Cerebellar nuclear complex (tissue), 1 donor: ENCODE results near the gene TAPBP.
A peak's percentile ranks its signal among the peaks of the same experiment; 100 is the strongest.
"Not testable (repeated sequence)": the region's sequence is repeated elsewhere in the genome, so short reads cannot be mapped to it uniquely, and the experiment has no call there.

ENCODE experiments used
- DNase-seq, 2 experiments: peaks; one replicate each; lab custom pipeline; 2025; lab: John Stamatoyannopoulos, UW

TAPBP gene

DNA sequence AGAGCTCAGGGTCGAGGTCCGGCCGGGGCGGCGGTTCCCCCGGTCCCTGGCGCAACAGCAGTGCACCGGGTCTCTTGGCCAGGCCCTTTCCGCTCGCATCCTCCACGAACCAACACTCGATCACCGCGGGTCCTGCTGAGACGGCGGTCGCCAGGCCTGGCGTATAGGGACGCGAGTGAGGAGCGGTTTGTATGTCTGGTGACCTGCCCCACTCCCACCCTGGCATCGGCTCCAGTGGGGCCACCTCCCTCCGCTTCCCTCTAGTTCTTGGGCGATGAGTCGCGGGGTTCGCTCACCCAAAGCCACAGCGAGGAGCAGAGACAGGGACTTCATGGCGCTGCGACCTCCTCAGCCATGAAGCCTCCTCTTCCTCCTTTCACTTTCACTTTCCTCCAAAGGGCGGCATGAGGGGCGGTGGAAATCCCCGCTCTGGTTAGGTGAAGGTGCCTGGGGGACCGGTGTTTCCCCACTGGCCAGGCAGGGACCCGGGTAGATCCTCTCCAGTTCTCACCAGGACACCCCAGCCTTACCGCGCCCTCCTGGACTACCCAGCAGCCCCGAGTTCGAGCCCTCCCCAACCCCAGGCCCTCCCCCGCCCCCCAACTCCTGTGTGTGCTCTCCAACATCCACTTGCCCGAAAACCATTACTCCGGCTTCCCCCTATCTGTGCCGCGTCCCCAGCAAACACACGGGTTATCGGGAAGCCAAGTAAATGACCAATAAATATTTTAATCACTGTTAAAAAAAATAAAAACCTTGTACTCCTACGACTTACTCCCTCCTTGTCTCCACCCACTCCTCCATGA lies at the start of gene TAPBP:
Gene TAPBP (minus strand): TSS at position 370 of the 806 bp plus-strand sequence. CDS start 37 bp downstream, at position 333.
- DNase-seq: no peak

DNA sequence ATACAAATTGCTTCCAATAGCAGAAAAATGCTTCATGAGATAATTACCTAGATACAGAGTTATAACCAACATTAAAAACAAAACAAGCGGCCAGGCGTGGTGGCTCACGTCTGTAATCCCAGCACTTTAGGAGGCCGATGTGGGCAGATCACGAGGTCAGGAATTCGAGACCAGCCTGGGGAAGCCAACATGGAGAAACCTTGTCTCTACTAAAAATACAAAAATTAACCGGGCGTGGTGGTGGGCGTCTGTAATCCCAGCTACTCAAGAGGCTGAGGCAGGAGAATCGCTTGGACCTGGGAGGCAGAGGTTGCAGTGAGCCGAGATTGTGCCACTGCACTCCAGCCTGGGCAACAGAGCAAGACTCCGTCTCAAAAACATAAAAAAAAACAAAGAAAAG lies 49.6 kb upstream of the TAPBP start:
- DNase-seq: not testable (repeated sequence)

DNA sequence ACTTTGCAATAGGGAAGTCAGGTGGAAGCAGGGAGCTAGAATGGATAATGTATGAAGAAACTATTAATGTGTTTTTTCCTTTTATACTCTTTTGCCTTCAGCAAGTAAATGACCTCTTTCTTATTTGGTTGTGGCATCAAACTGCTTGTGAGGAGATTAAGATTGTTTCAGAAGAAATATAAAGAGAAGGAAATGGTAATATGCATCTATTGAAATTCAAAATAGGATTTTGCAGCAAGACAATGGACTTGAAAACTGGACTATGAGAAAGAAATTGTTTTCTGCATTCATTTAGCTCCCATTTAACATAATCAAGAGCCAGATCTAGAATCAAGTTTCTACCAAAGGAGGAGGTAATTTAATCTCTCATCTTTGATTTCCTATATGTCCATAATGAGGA lies 45.5 kb upstream of the TAPBP start:
- DNase-seq: no peak

DNA sequence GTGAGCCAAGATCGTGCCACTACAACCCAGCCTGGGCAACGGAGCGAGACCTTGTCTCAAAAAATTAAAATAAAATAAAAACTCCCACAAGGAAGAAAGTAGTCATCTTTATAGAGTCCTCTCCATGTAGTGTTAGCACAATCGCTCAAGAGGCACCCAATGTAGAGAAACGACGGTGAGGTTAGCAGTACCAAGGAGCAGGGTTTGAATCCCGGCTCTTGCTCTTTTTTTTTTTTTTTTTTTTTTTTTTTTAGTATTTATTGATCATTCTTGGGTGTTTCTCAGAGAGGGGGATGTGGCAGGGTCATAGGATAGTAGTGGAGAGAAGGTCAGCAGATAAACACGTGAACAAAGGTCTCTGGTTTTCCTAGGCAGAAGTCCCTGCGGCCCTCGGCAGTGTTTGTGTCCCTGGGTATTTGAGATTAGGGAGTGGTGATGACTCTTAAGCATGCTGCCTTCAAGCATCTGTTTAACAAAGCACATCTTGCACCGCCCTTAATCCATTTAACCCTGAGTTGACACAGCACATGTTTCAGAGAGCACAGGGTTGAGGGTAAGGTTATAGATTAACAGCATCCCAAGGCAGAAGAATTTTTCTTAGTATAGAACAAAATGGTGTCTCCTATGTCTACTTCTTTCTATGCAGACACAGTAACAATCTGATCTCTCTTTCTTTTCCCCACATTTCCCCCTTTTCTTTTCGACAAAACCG lies 43.4 kb upstream of the TAPBP start:
- DNase-seq: not testable (repeated sequence)

DNA sequence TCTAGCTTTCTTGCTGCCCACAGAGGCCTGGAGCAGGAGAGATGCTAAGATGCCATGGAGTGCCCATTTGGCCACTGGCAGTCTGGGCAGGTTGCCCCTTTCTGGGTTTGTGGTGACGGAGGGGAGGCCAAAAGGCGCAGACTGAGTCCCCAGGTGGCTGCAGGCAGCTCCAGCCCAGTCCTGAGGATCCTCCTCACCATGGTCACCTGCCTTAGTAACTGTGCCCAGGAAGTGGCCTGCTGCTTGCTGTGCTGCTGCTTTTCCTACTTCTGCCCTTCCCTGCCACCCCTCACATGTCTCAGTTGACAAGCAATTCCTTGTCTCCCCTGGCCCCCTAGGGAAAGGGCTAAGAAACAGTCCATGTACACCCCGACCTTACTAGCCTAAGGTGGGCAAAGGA lies 42.4 kb upstream of the TAPBP start:
- no peak for DNase-seq

DNA sequence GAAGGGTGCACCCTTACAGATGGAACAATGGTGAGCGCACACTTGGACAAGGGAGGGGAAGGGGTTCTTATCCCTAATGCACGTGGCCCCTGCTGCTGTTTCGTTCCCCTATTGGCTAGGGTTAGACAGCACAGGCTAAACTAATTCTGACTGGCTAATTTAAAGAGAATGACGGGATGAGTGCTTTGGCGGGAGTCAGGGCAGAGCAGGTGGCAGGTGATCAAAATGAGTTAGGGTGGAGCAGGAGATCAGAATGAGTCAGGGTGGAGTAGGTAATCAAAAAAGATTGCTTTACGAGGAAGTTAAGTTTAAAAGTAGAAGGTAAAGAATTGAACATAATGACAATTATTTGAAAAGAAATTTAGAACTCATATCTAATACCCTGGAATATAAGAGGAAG lies 42.0 kb upstream of the TAPBP start:
- DNase-seq: not testable (repeated sequence)

DNA sequence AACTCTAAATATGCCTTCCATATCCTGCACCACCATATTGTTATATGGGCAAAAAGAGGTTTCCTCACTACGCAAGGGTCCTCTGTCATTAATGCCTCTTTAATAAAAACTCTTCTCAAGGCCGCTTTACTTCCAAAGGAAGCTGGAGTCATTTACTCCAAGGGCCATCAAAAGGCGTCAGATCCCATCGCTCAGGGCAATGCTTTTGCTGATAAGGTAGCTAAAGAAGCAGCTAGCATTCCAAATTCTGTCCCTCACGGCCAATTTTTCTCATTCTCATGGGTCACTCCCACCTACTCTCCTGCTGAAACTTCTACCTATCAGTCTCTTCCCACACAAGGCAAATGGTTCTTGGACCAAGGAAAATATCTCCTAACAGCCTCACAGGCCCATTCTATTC lies 33.9 kb upstream of the TAPBP start:
- no peak for DNase-seq

DNA sequence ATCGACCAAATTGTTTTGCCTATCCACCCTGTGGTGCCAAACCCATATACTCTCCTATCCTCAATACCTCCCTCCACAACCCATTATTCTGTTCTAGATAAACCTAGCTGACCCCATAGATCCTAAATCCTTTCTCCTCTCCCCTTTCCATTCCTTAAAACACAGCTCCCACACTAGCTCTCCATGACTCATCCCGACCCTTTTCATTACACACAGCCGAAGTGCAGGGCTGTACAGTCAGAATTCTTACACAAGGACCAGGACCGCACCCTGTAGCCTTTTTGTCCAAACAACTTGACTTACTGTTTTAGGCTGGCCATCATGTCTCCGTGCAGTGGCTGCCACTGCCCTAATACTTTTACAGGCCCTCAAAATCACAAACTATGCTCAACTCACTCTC lies 33.1 kb upstream of the TAPBP start:
- not testable (repeated sequence) for DNase-seq

DNA sequence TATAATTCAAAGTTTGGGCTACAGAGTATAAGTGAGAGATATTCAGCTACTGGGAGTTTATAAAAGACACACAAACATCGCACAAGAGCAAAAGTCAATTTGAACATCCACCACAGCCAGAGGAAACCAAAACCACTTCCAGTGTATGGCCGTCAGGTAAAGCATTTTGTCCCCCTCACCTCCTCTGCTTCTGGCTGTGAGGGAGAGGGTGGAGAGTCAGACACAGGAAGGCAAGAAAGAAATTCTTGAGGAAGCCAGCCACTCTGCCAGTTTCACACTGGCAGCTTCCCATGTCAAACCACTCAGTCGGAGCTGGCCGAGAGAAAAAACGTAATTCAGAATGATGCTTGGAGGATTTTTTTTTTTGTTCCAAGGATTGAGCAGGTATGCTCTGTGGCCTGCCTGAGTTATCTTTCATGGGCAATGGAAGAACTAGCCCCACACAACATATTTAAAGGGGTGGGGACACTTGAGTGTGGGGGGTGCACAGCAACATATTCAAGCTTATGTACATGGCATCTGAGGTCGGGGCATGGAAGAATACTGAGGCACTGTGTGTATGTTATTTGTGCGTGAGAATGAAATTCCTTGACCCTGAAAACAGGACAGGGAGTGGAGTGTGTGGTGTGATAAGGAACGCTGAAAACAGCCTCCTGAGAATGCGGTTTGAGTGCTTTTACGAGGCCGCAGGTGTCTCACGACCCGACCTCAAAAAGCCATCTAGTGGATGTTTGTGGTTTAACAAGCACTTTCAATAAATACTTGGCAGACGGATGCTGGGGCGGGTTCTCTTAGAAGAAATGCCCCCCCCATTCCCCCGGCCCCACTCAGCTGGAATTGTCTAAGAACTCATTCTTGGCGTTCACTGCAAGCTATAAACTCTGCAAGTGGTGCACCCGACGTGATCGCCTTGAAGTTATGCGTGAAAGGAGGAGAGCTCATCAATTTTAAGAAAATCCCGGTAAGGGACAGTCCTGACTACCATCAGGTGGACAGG lies 31.1 kb upstream of the TAPBP start:
- peak in 1 of 2 experiments; percentile 28 for DNase-seq

DNA sequence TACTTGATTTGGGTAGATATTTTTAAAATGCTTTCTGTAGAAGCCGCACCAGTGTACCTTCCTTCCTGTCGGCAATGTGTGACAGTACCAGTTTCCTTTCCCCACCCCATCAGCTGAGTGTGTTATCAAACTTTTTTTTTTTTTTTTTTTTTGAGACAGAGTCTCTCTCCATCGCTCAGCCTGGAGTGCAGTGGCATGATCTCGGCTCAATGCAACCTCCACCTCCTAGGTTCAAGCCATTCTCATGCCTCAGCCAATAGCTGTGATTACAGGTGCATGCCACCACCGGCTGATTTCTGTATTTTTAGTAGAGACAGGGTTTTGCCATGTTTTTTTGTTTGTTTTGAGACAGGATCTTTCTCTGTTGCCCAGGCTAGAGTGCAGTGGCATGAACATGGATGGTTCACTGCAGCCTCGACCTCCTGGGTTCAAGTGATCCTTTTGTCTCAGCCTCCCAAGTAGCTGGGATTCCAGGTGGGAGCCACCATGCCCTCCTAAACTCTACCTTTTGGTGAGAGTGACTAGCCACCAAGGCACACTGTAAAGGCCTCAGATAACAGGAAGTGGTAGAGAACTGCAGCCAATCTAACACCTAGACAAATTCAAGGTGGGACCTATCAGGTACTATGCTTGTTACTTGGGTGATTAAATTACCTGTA lies 30.2 kb upstream of the TAPBP start:
- DNase-seq: no peak

DNA sequence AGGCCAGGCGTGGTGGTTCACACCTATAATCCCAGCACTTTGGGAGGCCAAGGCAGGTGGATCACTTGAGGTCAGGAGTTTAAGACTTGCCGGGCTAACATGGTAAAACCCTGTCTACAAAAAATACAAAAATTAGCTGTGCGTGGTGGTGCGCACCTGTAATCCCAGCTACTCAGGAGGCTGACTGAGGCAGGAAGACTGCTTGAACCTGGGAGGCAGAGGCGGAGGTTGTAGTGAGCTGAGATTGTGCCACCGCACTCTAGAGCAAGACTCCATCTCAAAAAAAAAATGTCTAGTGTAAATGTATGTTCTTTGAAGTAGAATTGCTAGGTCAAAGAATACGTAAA lies 29.7 kb upstream of the TAPBP start:
- DNase-seq: not testable (repeated sequence)

DNA sequence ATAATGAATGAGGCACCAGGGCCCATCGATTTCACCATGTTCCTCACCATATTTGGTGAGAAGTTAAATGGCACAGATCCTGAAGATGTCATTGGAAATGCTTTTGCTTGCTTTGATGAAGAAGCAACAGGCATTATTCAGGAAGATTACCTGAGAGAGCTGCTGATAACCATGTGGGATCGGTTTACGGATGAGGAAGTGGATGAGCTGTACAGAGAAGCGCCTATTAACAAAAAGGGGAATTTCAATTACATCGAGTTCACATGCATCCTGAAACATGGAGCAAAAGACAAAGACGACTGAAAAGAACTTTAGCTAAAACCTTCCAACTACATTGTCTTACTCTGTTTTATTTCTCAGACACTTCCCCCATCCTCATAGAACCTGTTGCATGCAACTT lies 25.3 kb upstream of the TAPBP start:
- DNase-seq: no peak

DNA sequence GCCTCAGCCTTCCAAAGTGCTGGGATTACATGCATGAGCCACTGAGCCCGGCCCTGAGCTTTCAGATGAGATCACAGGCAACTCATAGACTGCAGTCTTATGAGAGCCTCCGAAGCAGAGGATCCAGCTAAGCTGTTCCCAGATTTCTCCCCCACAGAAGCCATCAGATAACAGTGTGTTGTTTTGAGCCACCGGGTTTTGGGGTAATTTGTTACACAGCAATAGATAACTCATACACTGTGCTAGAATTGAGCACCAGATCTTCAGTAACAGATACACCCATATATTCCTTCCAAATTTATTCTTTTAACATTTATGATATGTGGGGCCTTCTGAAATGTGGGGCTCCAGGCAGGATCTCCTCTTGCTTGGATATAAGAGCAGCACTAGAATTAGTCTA lies 22.6 kb upstream of the TAPBP start:
- DNase-seq: no peak

DNA sequence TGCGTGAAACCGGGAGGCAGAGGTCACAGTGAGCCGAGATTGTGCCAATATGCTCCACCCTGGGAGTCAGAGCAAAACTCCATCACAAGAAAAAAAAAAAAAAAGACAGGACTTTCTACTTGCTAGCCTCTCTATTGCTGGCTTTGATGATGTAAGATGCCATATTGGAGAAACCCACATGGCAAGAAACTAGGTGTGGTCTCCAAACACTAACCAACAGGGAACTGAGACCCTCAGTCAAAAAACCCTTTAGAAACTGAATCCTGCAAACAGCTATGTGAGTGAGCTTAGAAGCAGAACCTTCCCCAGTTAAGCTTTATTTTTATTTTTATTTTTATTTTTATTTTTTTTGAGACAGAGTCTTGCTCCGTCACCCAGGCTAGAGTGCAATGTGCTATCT lies 22.0 kb upstream of the TAPBP start:
- no peak for DNase-seq

DNA sequence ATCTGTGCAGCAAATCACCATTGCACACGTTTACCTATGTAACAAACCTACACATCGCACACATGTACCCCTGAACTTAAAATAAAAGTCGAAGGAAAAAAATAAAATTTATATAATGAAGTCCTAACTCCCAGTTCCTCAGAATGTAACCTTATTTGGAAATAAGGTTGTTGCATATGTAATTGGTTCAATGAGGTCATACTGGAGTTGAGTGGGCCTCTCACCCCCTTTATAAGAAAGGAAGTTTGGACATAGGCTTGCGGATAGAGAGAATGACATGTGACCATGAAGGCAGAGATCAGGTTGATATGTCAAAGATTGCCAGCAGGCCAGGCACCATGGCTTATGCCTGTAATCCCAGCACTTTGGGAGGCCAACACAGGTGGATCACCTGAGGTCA lies 19.8 kb upstream of the TAPBP start:
- DNase-seq: no peak

DNA sequence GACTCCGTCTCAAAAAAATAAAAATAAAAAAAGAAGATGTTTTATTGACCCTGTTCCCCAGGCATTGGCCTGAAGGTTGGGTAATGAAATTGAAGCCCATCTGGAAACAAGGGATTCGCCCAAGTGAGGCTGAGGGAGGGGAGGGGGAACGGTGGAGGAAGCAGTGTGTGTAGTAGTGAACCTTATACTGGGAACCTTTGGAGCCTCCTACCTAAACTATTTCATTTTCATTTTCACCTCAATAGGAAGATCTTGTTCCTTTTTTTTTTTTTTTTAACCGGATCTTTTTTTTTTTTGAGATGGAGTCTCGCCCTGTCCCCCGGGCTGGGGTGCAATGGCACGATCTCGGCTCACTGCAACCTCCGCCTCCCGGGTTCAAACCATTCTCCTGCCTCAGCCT lies 16.9 kb upstream of the TAPBP start:
- no peak for DNase-seq

DNA sequence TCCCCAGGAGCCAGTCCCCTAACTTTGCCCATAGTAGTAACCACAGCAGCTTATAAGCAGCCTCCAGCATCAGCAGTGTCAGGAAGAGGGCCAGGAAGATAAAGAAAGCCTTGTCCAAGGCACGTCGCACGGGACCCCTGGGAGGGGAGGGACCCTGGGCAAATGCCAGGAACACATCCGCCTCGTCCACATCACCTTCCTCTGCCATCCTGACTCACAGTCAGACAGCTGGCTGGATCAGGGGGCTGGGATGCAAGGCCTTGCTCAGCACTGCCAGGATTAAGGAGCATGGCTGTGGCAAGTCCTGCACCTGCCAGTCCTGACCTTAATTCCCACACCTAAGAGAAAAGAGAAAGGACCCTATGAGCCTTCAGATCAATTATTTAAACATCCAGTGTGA lies 15.2 kb upstream of the TAPBP start:
- no peak for DNase-seq

DNA sequence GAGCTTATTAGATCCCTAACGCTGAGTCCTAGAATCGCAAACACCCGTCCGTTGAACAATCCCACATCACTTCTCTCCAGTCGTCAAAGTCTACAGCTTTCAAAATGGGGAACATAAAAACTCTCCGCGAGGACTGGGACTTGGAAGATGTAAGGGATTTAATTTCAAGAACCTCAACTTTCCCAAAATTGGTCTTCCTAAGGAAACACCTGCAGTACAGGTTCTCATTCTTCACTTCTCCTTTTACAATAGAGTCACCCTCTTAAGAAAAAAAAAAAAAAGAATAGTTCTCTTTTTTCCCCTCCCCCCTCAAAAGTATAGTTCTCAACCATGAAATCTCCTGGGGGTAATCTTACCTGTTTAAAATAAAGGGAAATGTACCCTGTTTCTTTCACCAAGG lies 10.2 kb upstream of the TAPBP start:
- no peak for DNase-seq

DNA sequence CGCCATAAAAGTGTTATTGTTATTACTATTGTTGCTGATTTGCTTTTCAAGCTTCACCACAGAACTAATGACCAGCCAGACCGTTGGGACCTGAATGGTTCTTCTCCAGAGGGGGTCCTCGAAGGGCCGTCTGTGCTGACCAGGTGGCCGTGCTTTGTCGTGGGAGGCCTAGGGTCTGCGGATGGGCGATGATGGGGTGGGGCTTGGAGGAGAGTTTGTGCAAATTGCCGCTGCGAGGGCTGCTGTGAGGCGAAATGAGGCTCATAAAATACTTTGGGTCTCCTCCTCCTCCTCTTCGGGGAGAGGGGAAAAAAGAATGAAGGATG lies 9.7 kb upstream of the TAPBP start:
- no peak for DNase-seq

DNA sequence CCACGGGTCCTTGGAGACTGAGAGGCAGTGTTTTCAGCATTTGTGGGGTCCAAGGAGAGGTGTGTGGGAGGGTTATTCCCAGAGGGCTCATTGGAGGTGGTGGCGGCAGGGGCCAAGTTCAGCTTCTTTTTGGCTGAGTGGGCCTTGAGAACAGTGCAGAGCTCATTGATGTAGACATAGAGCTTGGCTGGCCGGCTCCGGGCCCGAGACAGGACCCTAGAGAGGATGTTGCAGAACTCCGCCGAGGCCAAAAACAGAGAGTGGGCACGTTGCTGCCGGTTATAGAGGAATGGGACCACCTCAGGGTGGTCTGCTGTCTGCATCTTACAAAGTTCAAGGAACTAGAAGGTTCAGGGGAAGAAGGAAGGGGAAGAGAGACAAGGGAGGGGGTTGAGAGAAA lies 7.3 kb upstream of the TAPBP start:
- DNase-seq: no peak

DNA sequence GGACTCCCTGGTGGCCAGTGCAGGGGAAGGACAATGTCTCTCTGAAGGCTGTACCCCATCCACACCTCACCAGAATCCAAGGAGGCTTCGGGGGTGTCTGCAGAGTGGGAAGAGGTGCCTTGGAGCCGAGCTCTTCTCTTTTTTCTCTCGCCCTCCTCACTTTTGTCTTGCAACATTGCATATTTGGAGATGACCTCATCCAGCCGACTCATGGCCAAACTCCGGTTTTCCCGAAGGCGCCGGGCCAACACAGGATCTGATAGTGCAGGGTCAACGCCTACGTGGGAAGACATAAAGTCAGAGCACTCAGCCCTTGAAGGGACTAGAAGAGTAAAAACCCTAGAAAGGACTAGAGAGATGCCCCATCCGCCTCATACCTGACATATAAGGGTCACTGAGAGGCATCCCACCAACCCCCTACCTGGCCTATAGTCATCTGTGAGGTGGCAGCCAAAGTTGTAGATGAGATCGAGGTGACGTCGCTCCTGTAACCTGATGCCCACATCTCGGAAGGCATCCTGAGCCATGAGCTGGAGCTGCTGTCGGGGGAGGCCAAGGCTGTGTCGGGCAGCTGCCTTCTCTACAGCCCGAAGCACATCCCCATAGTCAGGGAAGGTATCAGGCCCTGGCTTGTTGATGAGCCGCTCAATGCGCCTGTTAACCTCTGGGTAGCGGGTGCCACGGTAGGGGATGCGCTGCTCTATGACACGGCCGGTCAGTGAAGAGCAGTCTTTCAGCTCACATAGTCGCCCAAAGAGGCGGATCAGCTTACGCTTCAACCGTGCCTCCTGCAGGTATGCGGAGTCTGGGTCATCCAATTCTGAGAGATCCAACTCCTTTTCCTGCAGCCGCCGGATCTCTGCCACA lies 6.7 kb upstream of the TAPBP start:
- no peak for DNase-seq
